Mucosa of rectum (tissue), 2 donors: ENCODE measurements around the gene TPD52L3.

Source experiments
- H3K27ac ChIP-seq, 2 donors: one replicate each; pipeline ENCODE4 v1.7.0; 2013; ENCODE audit warnings: inconsistent platforms in 2 of 2, low read depth in 2 of 2, low read length in 2 of 2
- H3K27me3 ChIP-seq, 2 donors: one replicate each; pipeline ENCODE4 v1.7.0; 2013; ENCODE audit warnings: low read length in 2 of 2; ENCODE audit not compliant: control insufficient read depth in 2 of 2, insufficient read depth in 2 of 2
- H3K36me3 ChIP-seq, 2 donors: one replicate each; pipeline ENCODE4 v1.7.0; 2013; ENCODE audit warnings: low read length in 2 of 2; ENCODE audit not compliant: control insufficient read depth in 2 of 2, insufficient read depth in 2 of 2
- H3K4me1 ChIP-seq, 2 donors: one replicate each; pipeline ENCODE4 v1.7.0; 2013; ENCODE audit warnings: low read length in 2 of 2, mild to moderate bottlenecking in 1 of 2; ENCODE audit not compliant: control insufficient read depth in 2 of 2, insufficient read depth in 2 of 2
- H3K4me3 ChIP-seq, 2 donors: one replicate each; pipeline ENCODE4 v1.7.0; 2013; ENCODE audit warnings: low read length in 2 of 2
- H3K9ac ChIP-seq, 2 donors: one replicate each; pipeline ENCODE4 v1.7.0; 2013; ENCODE audit warnings: low read length in 2 of 2, low read depth in 1 of 2, mild to moderate bottlenecking in 1 of 2
- H3K9me3 ChIP-seq, 2 donors: one replicate each; pipeline ENCODE4 v1.7.0; 2013; ENCODE audit warnings: low read length in 2 of 2; ENCODE audit not compliant: control insufficient read depth in 2 of 2
- donor health status: healthy.
- donor health status: Normal muscosa, but diverticular disease.

TPD52L3 gene

GRCh38 chr9:6328103-6328502 is at the start of gene TPD52L3:
Gene TPD52L3, plus strand, starts transcription at chr9:6328375. Its CDS starts 221 bp downstream, at chr9:6328596.
- Histone ChIP-seq H3K4me3 (no peak within 1 kb of the TSS), H3K36me3 (no peaks in the 10 kb centered on the region), H3K4me1 (no peaks in the 10 kb centered on the region), H3K9me3 (peaks cover 0 to under 1% of the 10 kb centered on the region in 2 donors), H3K27ac (no peak within 1 kb of the TSS), H3K9ac (no peak within 1 kb of the TSS), H3K27me3 (no peaks in the 10 kb centered on the region)

- no peaks in the 10 kb centered on the region for H3K4me1 ChIP-seq
- H3K4me3 ChIP-seq, result no peak overlapping the region
- H3K27ac ChIP-seq, result no peak overlapping the region
- no peaks in the 10 kb centered on the region for H3K36me3 ChIP-seq
- no peaks in the 10 kb centered on the region for H3K9me3 ChIP-seq
- H3K9ac ChIP-seq, result no peak overlapping the region
- no peaks in the 10 kb centered on the region for H3K27me3 ChIP-seq
Measured at GRCh38 chr9:6301858-6302257, 26.3 kb upstream of the TPD52L3 start.

GRCh38 chr9:6302417-6302816 is 25.8 kb upstream of the TPD52L3 start:
- Histone ChIP-seq H3K27me3 (no peaks in the 10 kb centered on the region), H3K27ac (no peak overlapping the region), H3K36me3 (no peaks in the 10 kb centered on the region), H3K4me3 (no peak overlapping the region), H3K4me1 (no peaks in the 10 kb centered on the region), H3K9ac (no peak overlapping the region), H3K9me3 (no peaks in the 10 kb centered on the region)

GRCh38 chr9:6304232-6304631 is 23.9 kb upstream of the TPD52L3 start:
- H3K36me3 ChIP-seq, result no peaks in the 10 kb centered on the region
- no peak overlapping the region for H3K27ac ChIP-seq
- no peak overlapping the region for H3K4me3 ChIP-seq

GRCh38 chr9:6305954-6306563 is 22.1 kb upstream of the TPD52L3 start:
- H3K9me3 ChIP-seq, result no peaks in the 10 kb centered on the region
- H3K27ac ChIP-seq, result no peak overlapping the region
- no peaks in the 10 kb centered on the region for H3K4me1 ChIP-seq
- H3K9ac ChIP-seq, result no peak overlapping the region
- H3K36me3 ChIP-seq, result no peaks in the 10 kb centered on the region
- H3K27me3 ChIP-seq, result peaks cover 0 to 3% of the 10 kb centered on the region in 2 donors
- no peak overlapping the region for H3K4me3 ChIP-seq

More at GRCh38 chr9:6304232-6304631, 23.9 kb upstream of the TPD52L3 start:
- no peaks in the 10 kb centered on the region for H3K9me3 ChIP-seq
- H3K27me3 ChIP-seq, result no peaks in the 10 kb centered on the region
- H3K4me1 ChIP-seq, result no peaks in the 10 kb centered on the region
- H3K9ac ChIP-seq, result no peak overlapping the region

GRCh38 chr9:6307551-6308096 is 20.6 kb upstream of the TPD52L3 start:
- H3K27ac ChIP-seq, result no peak overlapping the region
- H3K4me3 ChIP-seq, result no peak overlapping the region
- no peaks in the 10 kb centered on the region for H3K9me3 ChIP-seq
- H3K9ac ChIP-seq, result no peak overlapping the region
- H3K27me3 ChIP-seq, result peaks cover 0 to 6% of the 10 kb centered on the region in 2 donors
- H3K4me1 ChIP-seq, result no peaks in the 10 kb centered on the region
- no peaks in the 10 kb centered on the region for H3K36me3 ChIP-seq

GRCh38 chr9:6330958-6331634 is 2.9 kb downstream of the TPD52L3 start:
- Histone ChIP-seq H3K9me3 (peaks cover 0 to 6% of the 10 kb centered on the region in 2 donors), H3K4me3 (no peak overlapping the region), H3K4me1 (no peaks in the 10 kb centered on the region), H3K27ac (no peak overlapping the region), H3K36me3 (no peaks in the 10 kb centered on the region), H3K27me3 (no peaks in the 10 kb centered on the region), H3K9ac (no peak overlapping the region)

- H3K4me3 ChIP-seq, result no peak overlapping the region
- no peak overlapping the region for H3K27ac ChIP-seq
- H3K9me3 ChIP-seq, result peaks cover 0 to 6% of the 10 kb centered on the region in 2 donors
- no peaks in the 10 kb centered on the region for H3K4me1 ChIP-seq
- no peak overlapping the region for H3K9ac ChIP-seq
- H3K36me3 ChIP-seq, result no peaks in the 10 kb centered on the region
- no peaks in the 10 kb centered on the region for H3K27me3 ChIP-seq
Measured at GRCh38 chr9:6334305-6334704, 6.1 kb downstream of the TPD52L3 start.

- Histone ChIP-seq H3K9ac (no peak overlapping the region), H3K4me1 (no peaks in the 10 kb centered on the region), H3K9me3 (no peaks in the 10 kb centered on the region), H3K36me3 (no peaks in the 10 kb centered on the region), H3K4me3 (no peak overlapping the region), H3K27ac (no peak overlapping the region), H3K27me3 (no peaks in the 10 kb centered on the region)
Measured at GRCh38 chr9:6348766-6349165, 20.6 kb downstream of the TPD52L3 start.

- H3K27me3 ChIP-seq, result no peaks in the 10 kb centered on the region
- no peak overlapping the region for H3K4me3 ChIP-seq
- no peaks in the 10 kb centered on the region for H3K4me1 ChIP-seq
- H3K27ac ChIP-seq, result no peak overlapping the region
- H3K36me3 ChIP-seq, result no peaks in the 10 kb centered on the region
- no peak overlapping the region for H3K9ac ChIP-seq
- H3K9me3 ChIP-seq, result no peaks in the 10 kb centered on the region
Measured at GRCh38 chr9:6351737-6352136, 23.6 kb downstream of the TPD52L3 start.
